Stimulated activated CD8-positive, alpha-beta memory T cell treated with anti-CD3 and anti-CD28 coated beads, Interleukin-15, amount 100 ng/mL, for 48 hours (primary cell): ENCODE results near the gene NPFFR1.
A peak's percentile ranks its signal among the peaks of the same experiment; 100 is the strongest.
"Not testable (repeated sequence)": the region's sequence is repeated elsewhere in the genome, so short reads cannot be mapped to it uniquely, and the experiment has no call there.

Experiments
- DNase-seq, 2 donors: peaks; one replicate each; pipeline ENCODE4 v3.0.0-alpha.2; 2020; ENCODE audit warnings: low read depth in 2 of 2

Gene NPFFR1

GRCh38 chr10:70255329-70256299, 28.2 kb downstream of the NPFFR1 start:
- DNase-seq = no peak

DNA sequence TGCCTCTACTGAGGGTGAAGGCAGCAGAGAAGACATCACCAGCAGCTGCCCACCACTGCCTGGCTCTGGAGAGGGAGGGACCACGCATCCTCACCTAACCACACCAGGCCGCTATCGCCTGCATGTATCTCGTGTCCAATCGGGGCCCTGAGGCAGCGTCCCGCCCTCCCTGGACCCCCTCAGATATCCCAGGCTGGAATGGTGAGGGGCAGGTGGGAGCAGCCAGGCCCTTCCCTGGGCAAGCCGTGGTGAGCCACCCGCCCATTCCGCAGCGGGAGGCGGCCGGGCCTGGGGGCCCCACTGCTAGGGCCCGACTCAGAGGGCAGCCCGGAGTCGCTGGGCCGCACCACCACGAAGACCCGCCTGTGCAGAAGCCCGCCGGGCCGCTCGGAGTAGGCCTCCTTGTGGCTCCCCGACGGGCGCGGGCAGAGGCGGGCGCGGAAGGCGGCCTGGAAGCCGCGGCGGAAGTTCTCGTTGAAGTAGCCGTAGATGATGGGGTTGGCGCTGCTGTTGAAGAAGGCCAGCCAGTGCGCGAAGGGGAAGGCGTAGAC, 29.0 kb downstream of the NPFFR1 start:
- no peak for DNase-seq

DNA sequence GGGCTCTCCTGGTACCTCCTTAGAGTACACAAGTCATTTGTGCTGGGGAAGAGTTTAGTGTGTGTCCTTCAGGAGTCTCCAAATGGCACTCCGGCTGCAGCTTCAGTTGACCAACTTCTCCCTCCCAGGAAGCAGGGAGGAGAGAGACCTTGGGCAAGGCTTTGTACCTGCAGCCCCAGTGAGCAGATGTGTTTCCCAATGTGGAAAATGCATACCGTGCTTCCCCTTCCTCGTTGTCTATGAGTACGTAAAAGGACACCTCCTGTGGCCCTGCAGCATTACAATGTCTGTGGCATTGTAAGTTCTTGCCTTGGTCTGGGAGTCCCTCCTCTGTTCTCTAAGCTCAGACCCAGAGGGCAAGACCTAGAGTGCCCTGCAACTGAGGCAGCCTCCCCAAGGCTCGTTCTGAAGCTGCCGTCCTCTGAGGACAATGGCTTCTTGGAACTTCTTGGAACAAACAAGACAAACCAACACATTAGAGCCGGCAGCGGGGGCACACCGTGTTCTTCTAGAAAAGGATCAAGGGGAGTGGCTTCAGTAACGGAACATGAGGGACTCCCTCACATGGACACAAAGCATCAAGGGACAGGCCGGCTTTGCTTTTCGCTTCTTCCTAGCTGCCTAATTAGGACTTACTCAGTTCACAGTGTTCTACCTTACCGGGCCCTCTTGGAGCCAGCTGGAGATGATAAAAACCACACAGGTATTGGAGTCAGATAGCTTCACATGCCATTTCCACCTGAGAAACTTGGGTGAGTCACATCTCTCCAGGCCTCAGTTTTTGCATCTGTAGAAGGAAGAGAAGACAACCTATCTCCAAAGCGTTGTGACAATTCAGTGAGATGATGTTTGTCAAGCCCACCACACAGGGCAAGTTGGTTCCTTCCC, 29.7 kb downstream of the NPFFR1 start:
- no peak for DNase-seq

DNA sequence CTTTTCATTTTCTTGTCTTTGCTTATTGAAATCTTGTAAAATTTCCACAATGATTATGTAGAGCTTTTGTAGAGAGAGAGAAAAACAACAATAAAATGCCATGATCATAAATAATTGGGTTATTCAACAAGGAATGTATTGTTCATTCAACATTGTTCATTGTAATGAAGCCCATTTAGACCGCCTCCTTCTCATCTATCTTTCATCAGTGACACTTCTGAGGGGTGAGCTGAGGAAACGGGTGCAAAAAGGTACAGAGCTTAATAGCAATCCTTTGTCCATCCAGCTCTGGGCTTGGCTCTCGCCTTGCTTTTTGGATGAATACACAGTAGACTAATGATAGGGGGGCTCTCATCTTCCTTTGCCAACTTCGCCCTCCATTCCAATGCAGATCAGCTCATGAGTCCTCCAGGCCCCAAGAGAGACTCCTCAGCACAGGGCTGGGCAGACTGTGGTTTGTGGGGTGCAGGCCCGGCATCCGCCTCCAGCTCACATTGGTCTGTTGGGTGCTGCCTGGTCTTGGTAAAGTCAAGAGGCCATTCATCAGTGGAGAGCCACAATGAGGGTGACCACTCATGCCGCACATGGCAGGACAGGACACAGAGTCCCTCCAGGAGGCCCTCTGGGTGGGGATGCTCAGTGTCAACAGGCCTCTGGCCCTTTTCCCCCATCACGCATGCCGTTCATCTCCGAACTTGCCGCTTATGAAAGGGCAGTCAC, 32.7 kb downstream of the NPFFR1 start:
- DNase-seq = no peak

DNA sequence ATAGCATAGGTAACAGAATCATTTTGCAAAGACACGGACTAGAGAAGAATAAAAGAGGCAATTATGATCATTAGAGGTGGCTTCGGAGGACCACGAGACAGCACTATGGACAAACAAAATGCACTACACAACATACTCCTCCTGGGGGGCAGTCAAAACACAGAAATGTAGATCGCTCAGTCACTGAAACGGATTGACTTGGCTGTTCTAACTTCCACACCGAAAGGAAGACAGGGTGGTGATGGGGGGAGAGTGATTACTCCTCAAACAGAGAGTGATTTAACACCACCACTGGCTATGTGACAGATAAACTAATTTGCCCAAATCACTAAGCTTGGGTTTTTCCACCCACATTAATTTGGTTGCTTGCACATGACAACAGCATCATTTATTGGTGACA, 36.4 kb downstream of the NPFFR1 start:
- DNase-seq = no peak

GRCh38 chr10:70241081-70241480, 42.7 kb downstream of the NPFFR1 start:
- DNase-seq = no peak

GRCh38 chr10:70239986-70240385, 43.8 kb downstream of the NPFFR1 start:
- DNase-seq = not testable (repeated sequence)

GRCh38 chr10:70239077-70239976, 44.5 kb downstream of the NPFFR1 start:
- DNase-seq = not testable (repeated sequence)

DNA sequence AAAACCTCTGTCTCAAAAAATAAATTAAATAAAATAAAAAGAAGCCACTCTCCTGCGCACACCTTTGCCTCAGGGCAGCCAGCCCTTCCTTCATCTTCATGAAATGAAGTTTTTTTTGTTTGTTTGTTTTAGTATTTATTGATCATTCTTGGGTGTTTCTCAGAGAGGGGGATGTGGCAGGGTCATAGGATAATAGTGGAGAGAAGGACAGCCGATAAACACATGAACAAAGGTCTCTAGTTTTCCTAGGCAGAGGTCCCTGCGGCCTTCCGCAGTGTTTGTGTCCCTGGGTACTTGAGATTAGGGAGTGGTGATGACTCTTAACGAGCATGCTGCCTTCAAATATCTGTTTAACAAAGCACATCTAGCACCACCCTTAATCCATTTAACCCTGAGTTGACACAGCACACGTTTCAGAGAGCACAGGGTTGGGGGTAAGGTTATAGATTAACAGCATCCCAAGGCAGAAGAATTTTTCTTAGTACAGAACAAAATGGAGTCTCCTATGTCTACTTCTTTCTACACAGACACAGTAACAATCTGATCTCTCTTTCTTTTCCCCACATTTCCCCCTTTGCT, 45.8 kb downstream of the NPFFR1 start:
- DNase-seq = not testable (repeated sequence)

DNA sequence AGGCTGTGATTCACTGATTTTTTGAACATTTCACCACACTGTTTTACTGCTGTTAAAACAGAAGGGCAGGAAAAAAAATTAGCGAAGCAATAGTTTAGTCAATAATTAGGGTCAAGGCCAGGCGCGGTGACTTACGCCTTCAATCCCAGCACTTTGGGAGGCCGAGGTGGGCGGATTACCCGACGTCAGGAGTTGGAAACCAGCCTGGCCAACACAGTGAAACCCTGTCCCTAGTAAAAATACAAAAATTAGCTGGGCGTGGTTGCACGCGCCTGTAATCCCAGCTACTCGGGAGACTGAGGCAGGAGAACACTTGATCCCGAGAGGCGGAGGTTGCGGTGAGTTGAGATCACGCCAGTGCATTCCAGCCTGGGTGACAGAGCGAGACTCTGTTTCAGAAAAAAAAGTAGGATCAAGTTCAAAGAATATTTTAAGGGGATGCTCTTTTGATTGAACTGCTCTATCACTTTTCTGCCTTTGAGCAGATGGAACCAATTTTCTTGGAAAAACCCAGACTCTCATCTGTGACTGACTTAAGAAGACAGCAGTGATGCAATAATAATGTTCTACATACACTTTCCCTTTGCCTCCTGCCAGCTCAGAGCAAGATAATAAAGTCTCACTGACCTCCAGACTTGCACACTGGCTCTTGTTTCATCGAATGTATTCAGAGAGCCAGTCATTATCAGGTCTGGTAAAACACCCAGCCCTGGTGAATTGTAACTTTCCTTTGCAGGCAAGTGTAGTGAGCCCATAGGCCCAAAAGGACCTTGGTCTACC, 48.9 kb downstream of the NPFFR1 start:
- no peak for DNase-seq

DNA sequence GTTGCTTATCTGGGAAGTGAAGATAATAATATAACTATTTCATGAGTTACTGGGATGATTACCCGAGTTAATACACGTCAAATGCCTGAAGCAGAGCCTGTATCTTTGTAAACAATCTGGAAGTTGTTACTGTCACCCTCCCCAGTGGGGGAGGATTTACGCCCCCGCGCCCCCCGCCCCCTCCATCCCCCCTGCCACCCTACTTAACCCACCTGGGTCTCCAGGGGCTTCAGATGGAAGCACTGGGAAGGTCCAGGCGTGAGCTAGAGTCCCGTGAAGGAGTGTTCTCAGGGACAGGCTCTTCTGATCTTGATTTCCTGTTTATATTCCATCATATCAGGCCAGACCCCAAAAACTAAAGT, 49.9 kb downstream of the NPFFR1 start:
- DNase-seq = no peak

DNA sequence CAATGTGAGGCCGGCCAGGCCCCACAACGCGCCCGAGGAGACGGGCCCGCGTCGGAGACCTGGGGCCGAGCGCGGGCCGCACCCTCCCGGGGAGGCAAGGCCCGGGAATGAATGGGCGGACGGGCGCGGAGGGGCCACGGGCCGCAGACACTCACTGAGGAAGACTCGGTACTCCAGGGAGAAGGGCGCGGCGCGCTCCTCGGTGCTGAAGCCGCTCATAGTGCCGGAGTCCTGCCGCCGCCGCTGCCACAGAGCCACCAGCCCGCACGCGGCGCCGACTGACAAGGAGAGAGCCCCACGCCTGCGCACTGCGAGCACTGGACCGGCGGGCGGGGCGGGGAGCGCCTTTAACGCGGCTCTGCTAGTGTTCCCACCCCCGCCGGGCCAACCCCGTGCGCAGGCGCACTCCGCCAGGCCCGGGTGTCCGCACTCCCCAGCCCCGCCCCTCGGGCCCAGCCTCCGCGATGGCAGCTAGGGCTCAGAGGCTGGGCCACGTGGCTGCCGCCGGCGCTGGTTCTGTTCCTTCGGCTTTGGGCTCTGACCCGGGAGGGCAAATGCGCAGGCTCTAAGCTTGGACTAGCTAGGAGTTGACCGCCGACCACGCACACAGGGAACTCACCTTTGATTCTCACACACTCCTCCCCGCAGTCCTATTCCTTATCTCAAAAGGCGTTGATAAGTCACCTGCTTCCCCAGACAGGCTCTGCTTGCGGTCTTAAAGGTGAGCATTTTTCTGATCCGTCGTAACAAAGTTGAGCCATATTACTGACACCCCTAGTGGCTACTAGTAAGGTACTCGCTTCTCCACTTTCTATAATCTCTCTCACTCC, 50.5 kb downstream of the NPFFR1 start, which contains the start of gene PPA1:
PPA1 (minus strand) TSS at position 321 of the 830 bp plus-strand sequence; CDS start at position 219, 102 bp downstream.
- peak; percentile 99 for DNase-seq

- DNase-seq = no peak
Measured at GRCh38 chr10:70232859-70233108, 51.0 kb downstream of the NPFFR1 start.

GRCh38 chr10:70232155-70232858, 51.5 kb downstream of the NPFFR1 start:
- peak in 1 of 2 donors; percentile 37 for DNase-seq

DNA sequence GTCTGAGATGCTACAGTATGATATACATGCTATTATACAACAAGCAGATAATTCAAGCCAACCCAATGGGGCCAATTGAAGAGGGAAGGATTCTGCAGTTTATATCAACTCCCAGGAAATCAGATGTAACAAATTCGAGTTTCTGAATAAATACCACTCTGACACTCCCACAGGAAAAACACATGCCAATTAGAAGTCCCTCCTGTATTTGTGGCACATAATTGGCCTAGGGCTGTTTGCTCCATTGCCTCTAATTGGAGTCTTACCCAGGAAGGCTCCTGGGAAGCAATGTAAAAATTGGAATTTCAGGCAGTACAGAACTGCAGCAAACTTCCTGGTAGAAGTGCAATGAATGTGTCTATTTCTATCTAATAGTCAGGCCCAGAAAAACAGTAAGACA, 55.3 kb downstream of the NPFFR1 start:
- DNase-seq = no peak

DNA sequence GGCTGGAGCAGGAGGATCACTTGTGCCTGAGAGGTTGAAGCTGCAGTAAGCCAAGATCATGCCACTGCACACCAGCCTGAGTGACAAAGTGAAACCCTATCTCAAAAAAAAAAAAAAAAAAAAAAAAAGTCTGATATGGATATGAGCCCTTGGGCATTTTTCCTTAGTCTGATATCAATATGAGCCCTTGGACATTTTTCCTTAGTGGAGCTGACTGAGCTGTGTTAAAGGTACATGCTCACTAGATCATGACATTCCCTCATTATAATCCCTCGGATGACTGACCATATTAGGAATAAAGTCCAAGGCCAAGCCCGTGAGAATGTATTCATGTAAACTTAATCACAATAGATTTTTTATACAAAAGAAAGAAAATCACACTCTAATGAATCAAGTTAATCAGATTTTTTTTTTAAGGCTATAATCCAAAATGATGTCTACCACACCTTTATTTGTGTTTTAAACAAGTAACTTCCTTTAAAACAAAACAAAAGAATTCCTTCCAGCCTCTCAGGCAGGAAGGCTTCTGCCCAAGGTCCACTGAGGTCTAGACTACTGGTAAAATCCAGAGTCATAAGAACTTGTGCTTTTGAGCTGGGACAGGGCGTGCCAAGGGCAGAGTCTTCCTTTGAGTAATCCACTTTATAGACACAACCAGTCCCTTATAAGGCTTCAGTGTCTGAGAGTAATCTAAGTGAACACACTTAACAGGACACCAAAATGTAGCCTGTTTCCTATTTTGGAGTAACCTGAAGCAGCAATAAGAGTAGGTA, 56.1 kb downstream of the NPFFR1 start:
- no peak for DNase-seq

DNA sequence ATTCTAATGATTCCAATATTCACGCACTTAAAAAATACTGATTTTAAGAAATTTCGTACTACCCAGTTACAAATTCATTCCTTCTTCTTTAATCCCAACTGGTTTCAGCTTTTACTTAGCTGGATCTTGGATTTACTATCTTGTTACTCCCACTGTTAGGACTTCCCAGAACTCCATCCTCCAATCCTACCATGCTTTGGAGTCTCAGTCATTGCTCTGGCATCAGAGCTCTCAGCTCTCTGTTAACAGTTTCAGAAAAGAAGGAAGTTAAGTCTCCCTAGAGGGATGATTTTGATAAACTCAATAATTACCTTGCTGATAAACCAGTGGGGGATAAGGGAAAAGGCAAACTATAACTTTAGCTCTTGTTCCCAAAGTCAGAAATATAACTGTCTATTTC, 60.1 kb downstream of the NPFFR1 start:
- DNase-seq = no peak
